Stimulated activated naive CD8-positive, alpha-beta T cell treated with anti-CD3 and anti-CD28 coated beads, Interleukin-15, Interleukin-2, amounts not matched to agents 100 ng/mL and 50 ng/mL, for 24 hours (primary cell): ENCODE data around the gene DSCAML1.

Experiments used
- H3K27ac Mint-ChIP-seq: one replicate; pipeline ENCODE4 v1.8.0; 2021; ENCODE audit warnings: mild to moderate bottlenecking, mixed read lengths
- H3K27me3 Mint-ChIP-seq: one replicate; pipeline ENCODE4 v1.8.0; 2021; ENCODE audit warnings: mixed read lengths
- H3K36me3 Mint-ChIP-seq: one replicate; pipeline ENCODE4 v1.8.0; 2021; ENCODE audit warnings: low read depth, mixed read lengths
- H3K4me1 Mint-ChIP-seq: one replicate; pipeline ENCODE4 v1.8.0; 2021; ENCODE audit warnings: low read depth, mixed read lengths
- H3K4me3 Mint-ChIP-seq: one replicate; pipeline ENCODE4 v1.8.0; 2021; ENCODE audit warnings: mild to moderate bottlenecking, mixed read lengths
- H3K9me3 Mint-ChIP-seq: one replicate; pipeline ENCODE4 v1.8.0; 2021; ENCODE audit warnings: mixed read lengths

DSCAML1 gene

DNA sequence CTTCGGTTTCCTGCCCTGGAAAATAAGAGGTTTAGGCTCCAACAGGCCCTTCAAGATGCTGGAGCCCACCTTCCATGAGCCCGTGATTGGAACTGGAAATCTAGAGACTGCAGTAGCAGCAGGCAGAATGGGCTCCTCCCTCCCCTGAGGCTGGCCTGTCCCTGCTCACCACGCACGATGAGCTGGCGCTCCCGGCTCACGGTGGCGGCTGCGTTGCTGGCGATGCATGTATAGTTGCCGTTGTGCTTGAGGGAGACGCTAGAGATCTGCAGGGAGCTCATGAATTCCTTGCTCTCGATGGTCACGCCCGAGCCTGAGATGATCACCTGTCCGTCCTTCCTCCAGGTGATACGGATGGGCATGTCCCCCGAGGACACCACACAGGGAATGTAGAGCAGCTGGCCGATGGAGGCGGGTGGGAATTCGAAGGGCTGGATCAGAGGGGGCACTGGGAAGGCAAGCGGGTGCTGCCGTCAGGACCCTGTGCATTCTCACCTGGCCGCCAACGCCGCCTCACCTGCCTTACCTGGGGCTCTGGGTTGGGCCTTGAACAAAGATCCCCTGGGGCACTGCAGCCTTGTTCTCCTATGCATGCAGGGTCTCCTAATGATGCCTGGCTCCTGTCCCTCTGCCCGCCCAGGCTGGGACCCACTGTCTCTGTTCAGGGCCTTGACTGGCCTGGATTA, 291.6 kb downstream of the DSCAML1 start:
- Mint-ChIP-seq H3K36me3 (no peaks in the 10 kb centered on the region), H3K9me3 (no peaks in the 10 kb centered on the region), H3K27ac (no peak overlapping the region), H3K4me3 (no peak overlapping the region), H3K27me3 (no peaks in the 10 kb centered on the region), H3K4me1 (no peaks in the 10 kb centered on the region)

DNA sequence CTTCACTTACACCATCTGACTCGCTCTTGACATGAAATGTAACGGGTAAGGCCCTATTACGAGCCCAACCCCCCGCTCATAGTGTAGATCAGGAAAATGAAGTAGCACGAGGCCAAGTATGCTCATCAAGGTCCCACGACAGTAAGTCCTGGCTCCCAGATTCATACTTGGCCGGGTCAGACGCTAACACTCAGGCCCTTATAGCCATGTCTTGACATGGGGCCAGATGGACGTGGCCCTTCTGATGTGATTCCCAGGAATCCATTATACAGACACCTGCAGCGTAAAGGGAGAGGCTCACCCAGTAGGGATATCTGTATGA, 294.3 kb downstream of the DSCAML1 start:
- no peaks in the 10 kb centered on the region for H3K36me3 Mint-ChIP-seq
- H3K27me3 Mint-ChIP-seq: no peaks in the 10 kb centered on the region
- no peak overlapping the region for H3K4me3 Mint-ChIP-seq
- H3K27ac Mint-ChIP-seq: no peak overlapping the region
- H3K9me3 Mint-ChIP-seq: no peaks in the 10 kb centered on the region
- H3K4me1 Mint-ChIP-seq: no peaks in the 10 kb centered on the region

DNA sequence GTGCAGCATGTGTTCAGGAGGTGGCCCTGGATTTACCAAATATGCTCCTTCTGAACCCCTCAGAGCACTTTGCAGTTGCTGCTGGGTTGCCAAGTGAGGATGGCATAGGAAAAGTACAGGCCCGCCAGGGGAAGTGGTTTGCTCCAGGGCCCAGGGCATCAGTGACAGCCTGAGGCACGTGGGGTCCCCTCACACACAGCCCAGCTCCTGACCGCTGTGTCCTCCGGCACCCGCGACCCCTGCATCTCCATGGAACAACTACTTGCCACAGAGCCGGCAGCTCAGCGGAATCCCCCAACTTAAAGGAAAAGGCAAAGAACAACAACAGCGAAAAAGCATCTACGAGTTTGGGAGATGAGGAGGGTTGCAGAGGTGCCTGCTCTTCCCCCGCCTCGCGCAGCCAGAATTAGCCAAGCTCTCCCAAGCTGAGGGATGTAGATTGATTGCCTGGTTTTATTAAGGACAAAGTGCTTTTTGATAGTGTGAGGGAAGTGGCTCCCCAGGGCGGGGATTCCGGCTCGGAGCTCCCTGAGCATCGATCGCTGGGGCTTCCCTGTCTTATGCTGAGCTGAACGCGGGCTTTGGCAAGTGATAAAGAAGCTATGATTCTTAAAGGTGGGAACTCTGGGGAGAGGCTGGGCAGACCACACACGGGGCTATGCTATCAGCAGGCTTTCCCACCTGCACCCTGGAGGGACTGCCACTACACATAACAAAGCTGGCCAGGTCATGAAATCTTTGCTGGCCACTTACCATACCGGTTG, 294.8 kb downstream of the DSCAML1 start:
- Mint-ChIP-seq H3K9me3 (no peaks in the 10 kb centered on the region), H3K27me3 (no peaks in the 10 kb centered on the region), H3K4me3 (no peak overlapping the region), H3K36me3 (no peaks in the 10 kb centered on the region), H3K27ac (no peak overlapping the region), H3K4me1 (no peaks in the 10 kb centered on the region)

DNA sequence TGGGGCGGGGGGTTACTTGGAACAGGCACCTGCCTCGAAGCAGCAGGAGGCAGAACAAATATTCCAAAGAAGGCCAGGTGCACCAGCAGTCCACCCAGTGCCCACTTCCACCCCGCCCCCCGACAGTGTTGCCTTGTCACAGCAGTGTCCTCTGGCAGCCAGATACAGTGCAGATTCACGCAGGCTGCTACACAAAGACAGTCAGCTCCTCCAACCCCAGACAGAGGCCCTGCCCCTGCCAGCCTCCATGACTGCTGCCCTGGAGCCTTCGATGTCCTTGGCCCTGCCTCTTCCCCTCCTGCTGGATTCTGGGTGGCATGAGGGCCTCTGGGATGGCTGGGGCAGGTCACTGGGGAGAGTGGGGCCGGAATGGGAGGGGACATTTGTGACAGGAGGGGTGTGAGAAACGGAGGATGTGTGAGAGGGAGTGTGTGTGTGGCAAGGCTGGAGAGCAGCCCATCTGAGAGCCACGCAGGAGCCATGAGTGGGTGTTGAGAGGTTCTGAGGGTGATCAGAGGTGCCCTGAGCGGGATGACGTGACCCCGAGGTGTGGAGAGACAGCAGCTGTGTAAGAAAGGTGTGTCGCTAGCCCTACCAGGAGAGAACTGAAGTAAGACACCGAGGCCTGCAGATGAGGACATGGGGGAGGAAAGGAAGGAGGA, 295.6 kb downstream of the DSCAML1 start:
- no peaks in the 10 kb centered on the region for H3K9me3 Mint-ChIP-seq
- H3K4me1 Mint-ChIP-seq: no peaks in the 10 kb centered on the region
- no peak overlapping the region for H3K4me3 Mint-ChIP-seq
- no peaks in the 10 kb centered on the region for H3K27me3 Mint-ChIP-seq
- H3K27ac Mint-ChIP-seq: no peak overlapping the region
- no peaks in the 10 kb centered on the region for H3K36me3 Mint-ChIP-seq

DNA sequence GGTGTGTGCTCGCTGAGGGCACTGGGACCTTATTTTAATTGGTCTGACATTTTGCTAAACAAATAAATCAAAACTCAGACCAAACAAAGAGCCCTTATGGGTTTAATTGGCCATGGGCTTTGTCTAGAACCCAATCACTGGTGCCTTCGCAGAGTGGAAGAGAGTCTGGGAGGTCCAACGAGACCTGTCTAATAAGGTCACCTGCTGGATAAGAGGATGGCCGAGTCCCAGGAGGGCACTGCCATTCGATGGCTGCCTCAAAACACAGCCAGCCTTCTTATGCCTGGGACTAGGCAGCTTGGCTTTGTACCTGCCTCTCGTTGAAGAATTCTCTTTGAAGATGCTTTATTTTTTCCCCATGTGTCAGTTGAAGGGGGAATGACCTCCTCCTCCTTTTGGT, 298.2 kb downstream of the DSCAML1 start:
- Mint-ChIP-seq H3K27ac (no peak overlapping the region), H3K9me3 (no peaks in the 10 kb centered on the region), H3K27me3 (no peaks in the 10 kb centered on the region), H3K36me3 (no peaks in the 10 kb centered on the region), H3K4me3 (no peak overlapping the region), H3K4me1 (no peaks in the 10 kb centered on the region)

DNA sequence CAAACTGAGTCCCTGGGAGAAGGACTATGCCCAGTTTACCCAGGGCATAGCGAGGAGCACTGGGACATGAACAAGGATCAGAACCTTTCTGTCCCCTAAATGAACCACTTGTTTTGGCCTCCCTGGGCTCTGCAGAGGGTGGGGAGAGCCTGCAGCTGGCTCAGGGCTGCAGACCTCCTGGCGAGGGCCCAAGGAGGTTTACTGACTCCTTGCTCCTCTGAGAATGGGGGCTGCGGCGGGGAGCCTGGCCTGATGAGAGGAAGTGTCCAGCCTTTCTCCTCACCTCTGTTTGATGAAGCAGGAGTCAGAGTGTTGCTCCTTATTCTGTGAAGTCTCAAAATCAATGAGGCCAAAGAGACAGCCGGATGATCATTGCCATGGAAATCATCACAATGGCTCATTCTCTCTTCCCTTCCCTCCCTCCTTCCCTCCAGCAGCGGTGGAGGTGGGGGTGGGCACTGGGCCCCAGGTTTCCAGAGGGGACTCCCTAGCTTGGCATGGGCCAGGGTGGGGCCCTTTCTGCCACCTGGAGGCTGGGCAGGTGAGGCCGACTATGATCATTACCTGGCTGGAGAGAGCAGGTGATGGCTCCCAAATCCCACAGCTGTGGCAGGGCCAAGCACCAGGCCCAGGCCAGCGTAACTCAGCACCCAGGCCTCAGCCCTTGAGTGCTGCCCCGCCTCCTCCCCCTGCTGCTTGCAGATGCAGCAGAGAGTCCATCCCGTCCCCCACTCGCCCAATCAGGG, 299.6 kb downstream of the DSCAML1 start:
- no peaks in the 10 kb centered on the region for H3K9me3 Mint-ChIP-seq

DNA sequence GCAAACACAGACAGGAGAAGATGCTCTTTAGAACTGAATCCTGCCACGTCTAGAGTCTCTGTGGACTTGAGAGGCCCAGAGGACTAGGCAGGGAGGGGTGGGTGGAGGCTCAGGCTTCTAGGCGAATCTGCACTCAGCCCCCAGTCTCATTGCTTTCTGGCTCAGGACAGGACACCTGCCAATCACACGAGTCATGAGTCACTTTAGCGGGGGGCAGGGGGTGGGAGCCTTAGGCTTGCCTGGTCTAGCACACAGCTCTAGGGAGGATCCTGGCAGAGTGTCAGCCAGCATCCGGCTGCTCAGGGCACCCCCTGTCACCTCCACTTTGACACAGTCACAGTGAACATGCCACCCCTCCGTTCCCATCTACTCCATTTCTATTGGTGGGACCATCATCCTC, 301.7 kb downstream of the DSCAML1 start:
- peaks cover 9% of the 10 kb centered on the region for H3K27me3 Mint-ChIP-seq
- H3K4me1 Mint-ChIP-seq: no peaks in the 10 kb centered on the region
- H3K9me3 Mint-ChIP-seq: no peaks in the 10 kb centered on the region
- no peak overlapping the region for H3K27ac Mint-ChIP-seq
- no peaks in the 10 kb centered on the region for H3K36me3 Mint-ChIP-seq
- H3K4me3 Mint-ChIP-seq: no peak overlapping the region

More for the DNA sequence above, 299.6 kb downstream of the DSCAML1 start:
- H3K27ac Mint-ChIP-seq: no peak overlapping the region
- H3K4me3 Mint-ChIP-seq: no peak overlapping the region
- no peaks in the 10 kb centered on the region for H3K36me3 Mint-ChIP-seq
- H3K4me1 Mint-ChIP-seq: no peaks in the 10 kb centered on the region
- H3K27me3 Mint-ChIP-seq: no peaks in the 10 kb centered on the region

DNA sequence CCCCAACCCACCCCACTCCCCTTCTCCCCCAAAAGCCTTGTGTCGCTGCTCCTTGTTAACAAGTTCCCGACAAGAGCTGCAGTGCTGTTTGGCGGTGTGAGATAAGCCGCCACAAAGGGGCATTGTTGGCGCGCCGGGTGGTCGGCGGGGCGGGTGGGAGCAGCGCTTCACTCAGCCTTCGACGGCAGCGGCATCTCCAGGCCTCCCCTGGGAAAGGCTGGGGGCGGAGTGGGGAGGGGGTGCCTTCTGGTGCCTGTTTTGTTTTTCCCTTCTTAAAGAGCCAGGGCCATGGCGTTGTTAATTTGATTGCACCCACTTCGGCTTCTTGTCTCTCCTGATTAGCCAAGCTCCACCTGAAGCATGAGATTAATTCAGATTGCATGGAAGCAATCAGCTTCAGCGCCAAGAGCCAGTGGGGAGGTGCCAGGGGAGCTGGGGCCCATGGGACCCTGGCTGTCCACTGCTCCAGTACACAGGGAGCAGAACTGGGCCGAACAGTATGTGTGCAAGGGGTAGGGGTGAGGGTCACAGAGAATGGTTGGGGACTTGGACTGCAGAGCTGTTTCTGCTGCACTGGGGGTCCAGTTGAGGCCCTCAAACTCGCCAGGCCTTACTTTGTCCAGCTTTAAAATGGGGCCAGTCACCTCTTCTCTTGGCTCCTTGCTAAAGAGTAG, 304.3 kb downstream of the DSCAML1 start:
- H3K27ac Mint-ChIP-seq: no peak overlapping the region
- no peaks in the 10 kb centered on the region for H3K9me3 Mint-ChIP-seq
- peaks cover 12% of the 10 kb centered on the region for H3K27me3 Mint-ChIP-seq
- no peaks in the 10 kb centered on the region for H3K4me1 Mint-ChIP-seq
- H3K4me3 Mint-ChIP-seq: no peak overlapping the region
- H3K36me3 Mint-ChIP-seq: no peaks in the 10 kb centered on the region

DNA sequence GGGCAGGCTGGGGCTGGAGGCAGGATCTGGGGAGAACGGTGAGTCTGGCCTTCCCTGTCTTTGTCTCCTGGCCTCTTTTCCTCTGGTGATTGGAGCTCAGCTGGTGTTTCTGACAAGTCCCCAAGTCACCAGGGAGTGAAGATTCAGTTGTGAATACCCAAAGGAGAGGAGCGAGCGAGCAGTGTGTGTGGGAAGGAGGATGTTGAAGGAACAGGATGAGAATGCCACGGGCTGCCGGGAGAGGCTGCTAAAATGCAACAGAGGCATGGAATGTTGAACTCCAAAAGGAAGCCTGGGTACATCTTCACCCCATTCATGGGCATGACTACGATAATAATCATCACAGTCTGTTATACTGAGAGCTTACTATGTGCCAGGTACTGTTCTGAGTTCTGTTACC, 306.1 kb downstream of the DSCAML1 start:
- no peak overlapping the region for H3K27ac Mint-ChIP-seq
- H3K4me3 Mint-ChIP-seq: no peak overlapping the region
- peaks cover 12% of the 10 kb centered on the region for H3K27me3 Mint-ChIP-seq
- H3K4me1 Mint-ChIP-seq: no peaks in the 10 kb centered on the region
- no peaks in the 10 kb centered on the region for H3K36me3 Mint-ChIP-seq
- no peaks in the 10 kb centered on the region for H3K9me3 Mint-ChIP-seq

DNA sequence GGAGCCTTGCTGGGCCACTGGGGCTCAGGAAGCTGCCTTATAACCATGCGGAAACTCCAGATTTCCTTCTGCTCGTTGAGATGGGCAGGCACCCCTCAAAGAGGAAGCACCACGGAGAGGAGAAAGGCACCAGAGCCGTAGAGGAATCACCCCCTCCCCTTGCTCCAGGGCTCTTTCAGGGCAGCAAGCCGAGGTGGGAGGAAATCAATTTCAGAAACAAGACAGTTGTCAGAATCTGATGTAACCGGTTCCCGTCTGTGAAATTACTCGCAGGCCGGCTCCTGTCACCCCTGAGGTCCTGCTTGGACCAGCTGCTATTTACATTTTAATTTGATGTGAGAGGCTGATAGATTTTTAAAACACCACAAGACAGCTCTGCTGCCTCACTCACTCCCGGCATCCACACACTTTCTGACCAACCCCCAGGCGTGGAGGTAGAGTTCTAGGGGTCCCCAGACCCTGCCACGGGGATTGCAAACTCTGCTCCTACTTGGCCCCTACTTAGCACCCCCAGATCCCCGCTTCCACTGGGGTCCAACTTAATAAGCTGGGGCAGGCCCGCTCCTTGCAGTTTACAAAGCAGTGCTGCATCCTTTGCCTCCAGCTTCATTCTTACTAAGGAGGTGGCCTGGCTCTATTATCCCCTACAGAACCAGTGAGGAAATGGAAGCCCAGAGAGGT, 306.9 kb downstream of the DSCAML1 start:
- H3K27me3 Mint-ChIP-seq: peaks cover 12% of the 10 kb centered on the region
- no peaks in the 10 kb centered on the region for H3K9me3 Mint-ChIP-seq
- H3K4me3 Mint-ChIP-seq: no peak overlapping the region
- no peaks in the 10 kb centered on the region for H3K4me1 Mint-ChIP-seq
- H3K36me3 Mint-ChIP-seq: no peaks in the 10 kb centered on the region
- H3K27ac Mint-ChIP-seq: no peak overlapping the region

DNA sequence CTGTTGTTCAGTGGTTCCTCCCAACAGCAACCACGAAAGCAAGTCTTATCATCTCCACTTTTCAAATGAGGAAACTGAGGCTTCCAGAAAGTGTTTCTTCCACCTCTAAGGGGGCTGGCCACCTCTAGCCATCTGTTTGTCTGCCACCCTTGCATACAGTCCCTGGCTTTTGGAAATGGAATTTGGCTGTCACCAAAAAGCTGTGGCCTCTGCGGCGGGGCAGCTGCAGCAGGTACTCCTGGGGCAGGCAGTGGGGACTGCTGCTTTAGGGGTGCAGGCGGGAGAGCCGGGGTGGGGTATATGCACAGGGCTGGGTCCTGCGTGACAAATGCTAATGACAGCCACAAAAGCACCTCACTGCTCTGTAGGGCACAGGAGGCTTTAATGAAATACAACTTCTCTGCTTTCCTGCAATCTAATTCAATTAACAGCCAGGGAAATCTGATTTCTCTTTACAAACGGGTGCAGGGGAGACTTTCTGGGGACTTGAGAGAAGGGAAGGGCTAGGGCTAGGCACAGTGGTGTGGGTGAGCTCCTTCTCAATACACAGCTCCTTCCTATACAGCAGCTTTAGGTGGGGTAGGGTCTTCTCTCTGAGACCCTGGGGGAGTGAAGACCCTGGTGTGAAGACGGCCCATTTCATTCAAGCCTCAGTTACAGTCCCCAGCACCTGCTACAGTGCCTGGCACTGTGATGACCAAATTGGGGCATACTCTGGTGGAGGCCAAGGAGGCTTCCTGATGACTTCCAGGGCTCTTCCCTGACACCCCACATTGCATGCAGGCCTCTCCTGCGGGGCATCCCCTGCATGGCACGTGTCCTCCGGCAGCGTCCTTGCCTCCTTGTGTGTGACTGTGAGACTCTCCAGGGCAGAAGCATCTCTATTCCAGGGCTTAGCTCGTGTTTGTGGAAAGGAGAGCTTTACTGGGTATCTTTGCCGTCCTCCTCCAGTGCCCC, 307.7 kb downstream of the DSCAML1 start:
- no peak overlapping the region for H3K27ac Mint-ChIP-seq
- H3K27me3 Mint-ChIP-seq: peaks cover 12% of the 10 kb centered on the region
- no peaks in the 10 kb centered on the region for H3K36me3 Mint-ChIP-seq
- H3K4me3 Mint-ChIP-seq: no peak overlapping the region
- no peaks in the 10 kb centered on the region for H3K9me3 Mint-ChIP-seq
- H3K4me1 Mint-ChIP-seq: no peaks in the 10 kb centered on the region

DNA sequence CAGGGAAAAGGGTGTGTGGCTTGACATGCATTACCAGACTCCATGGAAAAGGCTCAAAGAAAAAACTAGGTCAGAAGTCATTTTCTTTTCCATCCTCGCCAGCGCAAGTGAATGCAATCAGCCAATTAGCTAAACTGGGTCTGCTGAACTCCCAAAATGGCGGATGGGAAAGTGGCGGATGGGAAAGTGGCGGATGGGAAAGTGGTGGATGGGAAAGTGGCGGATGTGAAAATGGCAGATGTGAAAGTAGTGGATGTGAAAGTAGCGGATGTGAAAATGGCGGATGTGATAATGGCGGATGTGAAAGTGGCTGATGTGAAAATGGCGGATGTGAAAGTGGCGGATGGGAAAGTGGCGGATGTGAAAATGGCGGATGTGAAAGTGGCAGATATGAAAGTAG, 311.0 kb downstream of the DSCAML1 start:
- Mint-ChIP-seq H3K9me3 (no peaks in the 10 kb centered on the region), H3K36me3 (no peaks in the 10 kb centered on the region), H3K27ac (no peak overlapping the region), H3K4me3 (no peak overlapping the region), H3K27me3 (peaks cover 9% of the 10 kb centered on the region), H3K4me1 (no peaks in the 10 kb centered on the region)

DNA sequence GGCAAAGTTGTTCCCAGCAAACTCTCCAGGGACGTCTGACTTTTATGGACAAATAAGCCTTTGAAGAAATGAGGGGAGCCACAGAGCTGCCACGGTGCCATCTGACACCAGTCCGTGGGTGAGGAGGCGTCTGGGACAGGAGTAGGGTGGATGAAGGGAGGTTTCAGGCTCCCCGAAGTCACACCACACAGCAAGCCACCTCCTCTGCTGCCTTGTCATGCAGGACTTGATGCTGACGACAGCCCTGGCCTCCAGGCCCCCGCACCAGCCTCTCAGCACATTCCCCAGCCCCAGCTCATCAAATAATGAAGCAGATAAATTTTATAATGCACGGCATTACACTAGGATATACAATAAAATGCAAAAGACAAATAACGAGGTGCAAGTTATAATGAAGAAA, 312.9 kb downstream of the DSCAML1 start:
- H3K4me1 Mint-ChIP-seq: no peaks in the 10 kb centered on the region
- no peaks in the 10 kb centered on the region for H3K9me3 Mint-ChIP-seq
- no peaks in the 10 kb centered on the region for H3K36me3 Mint-ChIP-seq
- no peak overlapping the region for H3K27ac Mint-ChIP-seq
- H3K4me3 Mint-ChIP-seq: no peak overlapping the region
- H3K27me3 Mint-ChIP-seq: no peaks in the 10 kb centered on the region
